ENCODE data around the gene DUOXA1. TPM values are rescaled to one million over a fixed set of nuclear protein-coding genes. Genes with fewer than 3 reads are reported as not detected.

DUOXA1 gene
- total and polyA plus RNA-seq, 9 of the 15 experiments (the other 6 are each of a cell fraction or from before 2014, with no cell fraction given) = 0.17 to 0.74 (median 0.24) TPM; not detected in 6

DNA sequence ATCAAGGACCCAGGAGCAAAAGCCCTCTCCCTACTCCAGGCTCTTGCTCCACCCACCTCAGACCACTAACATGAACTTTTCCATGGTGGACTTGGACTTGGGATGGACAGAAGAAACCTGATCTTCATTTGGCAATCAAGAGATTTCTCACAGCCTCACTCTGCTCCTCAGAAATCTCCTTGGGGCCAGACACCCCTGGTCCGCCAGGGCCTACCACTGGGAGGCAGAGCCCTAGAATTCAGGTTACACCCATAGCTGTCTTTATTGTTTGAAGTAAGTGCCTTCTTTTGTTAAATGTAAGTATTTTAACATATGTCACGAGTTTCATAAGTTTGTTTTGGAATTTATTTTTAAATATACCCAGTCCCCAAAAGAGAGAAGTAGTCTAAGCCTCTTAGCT is 44.9 kb upstream of the DUOXA1 start:
- FAIRE-seq (no peak), DNase-seq (ENCODE audit: extremely low read depth in 1 of 4, low spot score in 3 of 4) (no peak), ATAC-seq (0 out of 3 replicates have a peak, but pooled peaks have one; percentile 15)
- no peaks in the 10 kb centered on the region for H3K36me3 ChIP-seq (ENCODE audit: control insufficient read depth, insufficient read depth, low read length)
- in situ Hi-C loops (cut with MboI) (no loop called here), intact Hi-C loops (cut with micrococcal nuclease) (no loop called here)
- H2AFZ ChIP-seq (ENCODE audit: low read depth, low read length) = no peak overlapping the region
- H3K27me3 ChIP-seq (ENCODE audit: control insufficient read depth in 2 of 2, insufficient read depth in 2 of 2, low read length in 2 of 2) = no peaks in the 10 kb centered on the region
- no peak overlapping the region for H3K4me2 ChIP-seq (ENCODE audit: insufficient read depth, low read length)
- POLR2A ChIA-PET = no interaction called here
- no peaks in the 10 kb centered on the region for H3K9me1 ChIP-seq (ENCODE audit: control insufficient read depth, insufficient read depth, low read length)
- peaks cover 6 to 15% of the 10 kb centered on the region in 2 experiments; a peak in 4 of 5 replicates for H3K4me1 ChIP-seq (replicated peaks in 1 of 2; ENCODE audit: control insufficient read depth in 2 of 2, insufficient read depth in 2 of 2, low read length in 2 of 2)
- no peaks in the 10 kb centered on the region for H3K79me2 ChIP-seq (ENCODE audit: control insufficient read depth, insufficient read depth, low read length)
- CTCF ChIA-PET (ENCODE audit: low intra/inter-chr PET ratio) = no interaction called here
- WGBS (ENCODE audit: insufficient coverage, low coverage, missing lambda C conversion rate) = 54% methylated on average over 2 of the region's 2 CpGs
- no peak for TF ChIP-seq KLF6 (CRISPR knock-in tag; IDR thresholded peaks at IDR 0.05; ENCODE audit: borderline replicate concordance)
- TF ChIP-seq ATF7 (IDR thresholded peaks at IDR 0.05) = no peak
- TF ChIP-seq MIER1 (IDR thresholded peaks at IDR 0.05; ENCODE audit: low read depth) = no peak
- TF ChIP-seq CBX3 (IDR thresholded peaks at IDR 0.05; ENCODE audit: borderline replicate concordance in 1 of 2, low read length in 2 of 2) = no peak
- TF ChIP-seq, protein P1, sequence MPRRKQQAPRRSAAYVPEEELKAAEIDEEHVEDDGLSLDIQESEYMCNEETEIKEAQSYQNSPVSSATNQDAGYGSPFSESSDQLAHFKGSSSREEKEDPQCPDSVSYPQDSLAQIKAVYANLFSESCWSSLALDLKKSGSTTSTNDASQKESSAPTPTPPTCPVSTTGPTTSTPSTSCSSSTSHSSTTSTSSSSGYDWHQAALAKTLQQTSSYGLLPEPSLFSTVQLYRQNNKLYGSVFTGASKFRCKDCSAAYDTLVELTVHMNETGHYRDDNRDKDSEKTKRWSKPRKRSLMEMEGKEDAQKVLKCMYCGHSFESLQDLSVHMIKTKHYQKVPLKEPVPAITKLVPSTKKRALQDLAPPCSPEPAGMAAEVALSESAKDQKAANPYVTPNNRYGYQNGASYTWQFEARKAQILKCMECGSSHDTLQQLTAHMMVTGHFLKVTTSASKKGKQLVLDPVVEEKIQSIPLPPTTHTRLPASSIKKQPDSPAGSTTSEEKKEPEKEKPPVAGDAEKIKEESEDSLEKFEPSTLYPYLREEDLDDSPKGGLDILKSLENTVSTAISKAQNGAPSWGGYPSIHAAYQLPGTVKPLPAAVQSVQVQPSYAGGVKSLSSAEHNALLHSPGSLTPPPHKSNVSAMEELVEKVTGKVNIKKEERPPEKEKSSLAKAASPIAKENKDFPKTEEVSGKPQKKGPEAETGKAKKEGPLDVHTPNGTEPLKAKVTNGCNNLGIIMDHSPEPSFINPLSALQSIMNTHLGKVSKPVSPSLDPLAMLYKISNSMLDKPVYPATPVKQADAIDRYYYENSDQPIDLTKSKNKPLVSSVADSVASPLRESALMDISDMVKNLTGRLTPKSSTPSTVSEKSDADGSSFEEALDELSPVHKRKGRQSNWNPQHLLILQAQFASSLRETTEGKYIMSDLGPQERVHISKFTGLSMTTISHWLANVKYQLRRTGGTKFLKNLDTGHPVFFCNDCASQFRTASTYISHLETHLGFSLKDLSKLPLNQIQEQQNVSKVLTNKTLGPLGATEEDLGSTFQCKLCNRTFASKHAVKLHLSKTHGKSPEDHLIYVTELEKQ (CRISPR knock-in tag; IDR thresholded peaks at IDR 0.05) = no peak
- no peak for TF ChIP-seq NFE2 (IDR thresholded peaks at IDR 0.05; ENCODE audit: low read depth)
- TF ChIP-seq JUNB (CRISPR knock-in tag; conservative IDR thresholded peaks at IDR 0.05) = no peak
- H3K9me3 ChIP-seq (replicated peaks; ENCODE audit: control insufficient read depth, insufficient read depth, low read depth, low read length) = no peaks in the 10 kb centered on the region
- BruUV-seq (replicated peaks) = no TSS peak
- no peak overlapping the region; a peak in 1 of 4 replicates for H3K9ac ChIP-seq (ENCODE audit: insufficient read depth in 1 of 2, low read depth in 2 of 2, low read length in 2 of 2)
- H4K20me1 ChIP-seq (replicated peaks; ENCODE audit: control insufficient read depth, insufficient read depth, low read length) = no peaks in the 10 kb centered on the region; the same call in 1 of the 2 replicates
- no peak overlapping the region for H3K27ac ChIP-seq (ENCODE audit: extremely low read depth, low read depth, low read length)
- H3K4me3 ChIP-seq = no peak overlapping the region
